IPS-11a (cell line): Measurements from ENCODE around the gene ADCY3.
A peak's percentile ranks its signal among the peaks of the same experiment; 100 is the strongest.
"Not testable (repeated sequence)": the region's sequence is repeated elsewhere in the genome, so short reads cannot be mapped to it uniquely, and the experiment has no call there.

Source experiments
- H3K4me3 ChIP-seq: one replicate; pipeline ENCODE4 v1.5.1; 2013; ENCODE audit warnings: low read depth, low read length, control low read depth

Gene ADCY3

DNA sequence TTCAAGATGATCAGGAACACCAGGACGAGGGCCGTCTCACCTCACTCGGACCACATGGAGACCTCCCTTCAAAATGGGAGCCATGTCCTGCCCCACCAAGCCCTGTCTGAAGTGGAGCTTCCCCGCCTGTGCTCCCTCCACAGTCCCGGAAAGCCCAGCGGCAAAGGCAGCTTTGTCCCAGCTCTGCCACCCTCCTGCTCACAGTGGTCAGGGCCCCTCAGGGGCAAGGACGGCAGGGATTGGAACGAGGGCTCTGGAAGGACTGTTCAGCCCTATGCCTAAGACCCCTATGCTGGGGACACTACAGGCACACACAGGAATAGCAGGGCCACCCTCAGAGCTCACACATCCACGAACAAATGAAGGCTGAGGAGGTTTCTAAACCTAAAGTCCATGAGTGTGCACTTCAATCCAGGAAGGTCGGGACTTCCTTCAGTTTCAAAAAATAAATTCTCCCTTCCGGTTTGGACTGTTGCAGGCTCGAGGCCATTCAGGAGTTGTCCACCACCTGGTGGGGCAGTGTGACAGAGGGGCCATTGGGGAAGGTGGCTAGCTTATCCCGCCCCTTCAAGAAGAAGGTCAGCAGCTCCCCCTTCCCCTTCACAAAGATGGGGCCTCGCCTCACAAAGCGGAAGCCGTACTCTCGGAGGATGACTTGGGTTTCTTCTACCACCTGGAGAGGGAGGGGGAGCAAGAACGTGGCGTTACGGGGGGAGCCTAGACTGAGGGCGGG, 100.4 kb downstream of the ADCY3 start:
- H3K4me3 ChIP-seq: no peak overlapping the region

DNA sequence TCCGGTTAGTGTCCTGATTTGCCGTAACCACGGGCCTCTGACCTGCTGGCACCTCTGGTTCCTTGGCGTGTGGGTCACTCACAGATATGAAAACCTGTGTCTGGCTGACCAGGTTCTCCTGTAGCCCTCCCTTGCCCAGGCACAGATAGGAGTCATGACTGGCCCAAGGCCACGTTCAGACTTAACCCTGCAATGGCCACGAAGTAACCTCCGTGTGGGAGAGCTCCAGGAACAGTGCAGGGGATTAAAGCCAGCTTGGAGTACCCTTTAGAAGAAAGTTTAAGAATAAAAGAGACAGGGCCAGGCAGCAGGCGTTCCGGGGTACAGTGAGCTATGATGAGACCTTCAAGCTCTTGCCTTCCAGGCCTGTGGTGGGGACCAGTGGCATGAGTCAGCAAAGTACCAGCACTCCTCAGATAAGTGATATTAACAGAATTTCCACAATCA, 101.3 kb downstream of the ADCY3 start:
- no peak overlapping the region for H3K4me3 ChIP-seq

DNA sequence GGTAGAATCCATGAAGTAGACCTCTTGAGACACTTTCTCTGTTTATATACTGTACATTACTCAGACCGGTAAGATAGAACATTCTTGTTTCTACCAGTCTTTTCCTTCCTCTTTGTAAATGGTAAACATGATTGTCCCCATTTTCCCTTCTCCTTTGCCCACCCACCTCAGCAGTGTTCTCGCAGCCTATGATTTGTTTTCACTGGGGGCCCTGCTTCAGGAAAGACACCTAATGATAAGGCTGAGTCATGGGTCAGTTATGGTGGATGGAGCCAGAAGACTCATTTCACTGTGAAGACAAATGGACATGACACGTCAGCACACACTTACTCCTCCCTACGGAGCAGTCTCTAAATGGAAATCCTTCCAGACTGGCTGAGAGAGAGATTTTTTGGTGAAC, 103.2 kb downstream of the ADCY3 start:
- no peak overlapping the region for H3K4me3 ChIP-seq

DNA sequence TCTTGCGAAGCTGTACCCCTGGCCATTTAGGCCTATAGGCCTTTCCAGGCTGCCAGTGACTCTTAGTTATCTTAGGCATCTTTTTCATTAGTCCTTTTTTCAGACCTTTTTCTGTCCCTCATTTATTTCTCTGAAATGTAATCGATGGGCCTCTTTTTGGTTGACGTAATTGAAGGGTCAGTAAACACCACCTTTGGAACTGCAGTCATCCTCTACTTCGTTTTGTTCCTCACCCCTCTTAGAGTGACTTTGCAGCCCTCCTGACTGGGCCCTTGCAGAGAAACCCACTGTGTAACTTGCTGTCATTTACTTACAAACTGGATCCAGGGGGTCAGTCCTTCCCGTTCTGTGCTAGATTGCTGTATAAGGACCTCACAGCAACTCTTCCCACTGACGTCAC, 103.6 kb downstream of the ADCY3 start:
- H3K4me3 ChIP-seq: no peak overlapping the region

DNA sequence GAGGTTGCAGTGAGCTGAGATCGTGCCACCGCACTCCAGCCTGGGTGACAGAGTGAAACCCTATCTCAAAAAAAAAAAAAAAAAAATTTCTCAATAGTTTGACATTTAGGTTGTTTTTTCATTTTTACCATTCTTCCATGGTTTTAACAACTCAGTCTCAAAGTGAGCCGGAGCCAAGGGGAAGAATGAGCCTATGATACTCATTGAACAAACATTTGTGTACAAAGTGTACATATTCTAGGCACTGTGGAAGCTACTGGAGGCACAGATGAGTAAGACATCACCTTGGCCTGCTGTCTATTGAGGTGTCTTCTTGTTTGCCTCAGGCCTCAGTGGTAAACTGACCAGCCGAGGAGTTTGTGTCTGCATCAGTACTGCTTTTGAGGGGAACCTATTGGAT, 104.9 kb downstream of the ADCY3 start:
- no peak overlapping the region for H3K4me3 ChIP-seq

DNA sequence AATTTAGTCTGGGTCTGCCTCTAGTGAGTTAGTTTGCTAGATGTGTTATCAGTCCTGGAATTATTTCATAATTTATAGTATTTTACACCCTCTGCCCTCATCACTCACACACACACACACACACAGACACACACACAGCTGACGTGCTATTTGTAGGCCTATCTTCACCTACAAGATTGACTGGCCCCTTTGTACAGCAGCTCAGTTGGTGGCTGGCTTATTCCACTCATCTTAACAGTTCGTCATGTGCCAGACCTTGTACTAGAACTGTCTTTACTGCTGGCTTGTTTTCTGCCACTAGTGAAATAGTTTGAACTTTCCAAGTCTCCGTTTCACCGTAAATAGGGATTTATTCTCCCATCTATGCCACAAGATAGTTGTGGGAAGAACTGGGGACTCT, 105.5 kb downstream of the ADCY3 start:
- H3K4me3 ChIP-seq: no peak overlapping the region

DNA sequence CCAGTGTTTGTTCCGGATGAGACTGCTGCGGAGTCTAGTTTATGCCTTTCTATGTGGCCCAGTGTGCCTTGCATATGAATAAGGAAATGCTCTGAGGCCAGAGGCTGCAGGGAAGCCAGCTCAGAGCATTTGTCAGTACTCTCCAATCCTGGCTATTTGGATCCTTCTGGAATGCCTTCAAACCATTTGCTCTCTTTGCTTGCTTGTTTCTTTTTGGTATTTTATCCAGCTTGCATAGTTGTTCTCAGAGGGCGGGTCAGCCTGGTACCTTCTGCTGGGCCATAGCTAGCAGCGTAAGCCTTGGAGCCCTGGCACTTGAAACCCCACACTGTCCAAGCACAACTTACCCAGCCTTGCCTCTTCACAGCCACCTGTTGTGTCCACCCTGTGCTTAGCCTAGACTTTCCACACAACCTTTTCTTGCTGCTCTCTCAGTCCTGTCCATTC, 106.3 kb downstream of the ADCY3 start:
- no peak overlapping the region for H3K4me3 ChIP-seq

DNA sequence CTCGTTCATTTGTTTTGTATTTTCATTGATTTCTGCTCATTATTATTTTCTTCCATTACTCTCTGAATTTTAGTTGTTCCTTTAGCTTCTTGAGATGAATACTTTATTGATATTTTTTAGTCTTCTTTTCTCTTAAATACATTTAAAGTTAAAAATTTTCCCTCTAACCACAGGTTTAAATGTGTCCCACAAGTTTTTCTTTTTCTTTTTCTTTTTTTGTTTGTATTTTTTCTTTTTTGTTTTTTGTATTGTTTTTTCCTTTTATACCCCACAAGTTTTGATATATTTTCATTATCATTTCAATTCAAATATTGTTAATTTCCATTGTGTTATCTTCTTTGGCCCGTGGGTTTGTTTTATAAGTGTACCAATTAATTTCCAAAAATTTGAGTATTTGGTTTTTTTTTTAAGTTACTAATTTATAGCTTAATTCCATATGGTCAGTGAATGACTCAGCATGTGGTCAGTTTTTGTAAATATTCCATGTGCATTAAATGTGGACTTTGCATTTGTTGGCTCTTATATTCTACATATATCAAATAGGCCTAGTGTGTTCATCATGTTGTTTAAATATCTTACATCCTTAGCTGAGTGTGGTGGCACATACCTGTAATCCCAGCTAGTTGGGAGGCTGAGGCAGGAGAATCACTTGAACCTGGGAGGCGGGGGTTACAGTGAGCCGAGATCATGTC, 110.6 kb downstream of the ADCY3 start:
- H3K4me3 ChIP-seq: no peak overlapping the region

DNA sequence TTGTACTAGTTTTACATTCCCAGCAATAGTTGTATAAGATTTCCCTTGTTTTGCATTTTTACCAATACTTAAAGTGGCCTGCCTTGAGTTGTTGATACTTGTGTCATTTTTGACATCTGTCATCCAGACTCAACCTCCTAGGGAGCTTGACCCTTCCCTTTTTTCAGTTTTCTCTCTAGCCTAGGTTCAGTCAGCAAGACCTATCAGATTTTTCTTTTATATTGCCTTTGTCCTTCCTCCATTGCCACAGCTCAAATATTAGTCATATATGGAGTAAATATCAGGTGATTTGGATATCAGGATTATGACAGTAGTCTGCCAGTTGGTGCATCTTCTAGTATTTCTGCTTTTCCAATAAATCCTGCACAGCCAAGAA, 113.4 kb downstream of the ADCY3 start:
- no peak overlapping the region for H3K4me3 ChIP-seq

DNA sequence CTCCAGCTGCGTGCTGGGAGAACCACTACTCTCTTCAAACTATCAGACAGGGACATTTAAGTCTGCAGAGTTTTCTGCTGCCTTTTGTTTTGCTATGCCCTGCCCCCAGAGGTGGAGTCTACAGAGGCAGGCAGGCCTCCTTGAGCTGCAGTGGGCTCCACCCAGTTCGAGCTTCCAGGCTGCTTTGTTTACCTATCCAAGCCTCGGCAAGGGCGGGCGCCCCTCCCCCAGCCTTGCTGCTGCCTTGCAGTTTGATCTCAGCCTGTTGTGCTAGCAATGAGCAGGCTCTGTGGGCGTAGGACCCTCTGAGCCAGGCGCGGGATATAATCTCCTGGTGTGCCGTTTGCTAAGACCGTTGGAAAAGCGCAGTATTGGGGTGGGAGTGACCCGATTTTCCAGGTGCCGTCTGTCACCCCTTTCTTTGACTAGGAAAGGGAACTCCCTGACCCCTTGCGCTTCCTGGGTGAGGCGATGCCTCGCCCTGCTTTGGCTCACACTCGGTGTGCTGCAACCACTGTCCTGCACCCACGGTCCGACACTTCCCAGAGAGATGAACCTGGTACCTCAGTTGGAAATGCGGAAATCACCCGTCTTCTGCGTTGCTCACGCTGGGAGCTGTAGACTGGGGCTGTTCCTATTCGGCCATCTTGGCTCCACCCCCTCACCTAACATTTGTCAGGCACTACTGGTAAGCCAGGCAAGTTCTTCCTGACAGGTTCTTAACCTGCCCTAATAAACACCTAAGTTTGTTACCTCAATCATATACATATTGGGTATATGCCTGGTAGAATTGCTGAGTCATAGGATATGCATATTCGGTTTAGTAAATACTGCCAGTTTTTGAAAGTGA, 114.0 kb downstream of the ADCY3 start:
- H3K4me3 ChIP-seq: not testable (repeated sequence)

DNA sequence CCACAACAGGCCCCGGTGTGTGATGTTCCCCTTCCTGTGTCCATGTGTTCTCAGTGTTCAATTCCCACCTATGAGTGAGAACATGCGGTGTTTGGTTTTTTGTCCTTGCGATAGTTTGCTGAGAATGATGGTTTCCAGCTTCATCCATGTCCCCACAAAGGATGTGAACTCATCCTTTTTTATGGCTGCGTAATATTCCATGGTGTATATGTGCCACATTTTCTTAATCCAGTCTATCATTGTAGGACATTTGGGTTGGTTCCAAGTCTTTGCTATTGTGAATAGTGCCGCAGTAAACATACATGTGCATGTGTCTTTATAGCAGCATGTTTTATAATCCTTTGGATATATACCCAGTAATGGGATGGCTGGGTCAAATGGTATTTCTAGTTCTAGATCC, 119.5 kb downstream of the ADCY3 start:
- H3K4me3 ChIP-seq: not testable (repeated sequence)

DNA sequence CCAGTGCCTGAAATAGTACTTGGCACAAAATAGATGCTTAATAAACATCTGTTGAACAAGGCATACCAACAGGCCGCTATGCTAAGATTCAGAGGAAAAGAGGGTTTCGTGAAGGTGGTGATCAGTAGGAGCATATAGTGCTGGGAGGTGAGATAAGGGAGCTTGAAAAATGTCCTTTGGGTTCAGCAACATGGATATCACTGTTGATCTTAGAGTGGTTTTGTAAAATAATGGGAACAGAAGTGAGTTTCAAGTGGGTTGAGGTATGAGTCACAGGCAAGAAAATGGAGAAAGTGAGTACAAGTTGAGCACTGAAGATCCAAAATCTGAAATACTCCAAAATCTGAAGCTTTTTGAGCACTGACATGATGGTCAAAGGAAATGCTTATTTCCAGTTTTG, 122.4 kb downstream of the ADCY3 start:
- no peak overlapping the region for H3K4me3 ChIP-seq

DNA sequence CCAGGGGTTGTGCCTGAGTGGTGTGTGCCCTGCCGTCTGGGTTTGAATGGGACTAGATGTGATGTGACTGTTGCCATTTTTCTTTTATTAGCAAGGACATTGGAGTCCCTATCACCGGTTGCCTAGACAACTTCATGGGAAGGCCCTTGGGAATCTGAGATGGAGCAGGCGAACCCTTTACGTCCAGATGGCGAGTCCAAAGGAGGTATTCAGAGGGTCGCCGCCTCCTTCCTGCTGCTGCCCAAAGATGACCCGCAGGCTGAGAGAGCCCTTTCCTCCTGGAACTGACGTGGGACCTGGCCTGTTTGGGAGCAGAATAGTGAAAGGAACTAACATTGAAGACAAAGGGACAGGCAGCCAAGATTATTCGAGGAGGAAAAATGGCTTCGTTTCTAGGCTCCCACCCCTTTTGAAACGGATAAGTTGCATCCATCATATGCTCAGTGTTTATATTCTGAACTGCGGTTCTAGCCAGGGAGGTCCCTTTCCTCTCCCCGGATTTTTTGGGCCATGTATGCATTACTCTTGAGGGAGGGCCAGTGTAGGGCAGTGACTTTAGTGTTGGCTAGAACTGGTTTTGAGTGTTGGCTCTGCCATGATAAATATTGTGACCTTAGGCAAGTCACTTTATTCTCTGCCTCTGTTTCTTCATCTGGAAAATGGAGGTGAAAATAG, 126.1 kb downstream of the ADCY3 start:
- H3K4me3 ChIP-seq: peak overlapping the region; percentile 91

DNA sequence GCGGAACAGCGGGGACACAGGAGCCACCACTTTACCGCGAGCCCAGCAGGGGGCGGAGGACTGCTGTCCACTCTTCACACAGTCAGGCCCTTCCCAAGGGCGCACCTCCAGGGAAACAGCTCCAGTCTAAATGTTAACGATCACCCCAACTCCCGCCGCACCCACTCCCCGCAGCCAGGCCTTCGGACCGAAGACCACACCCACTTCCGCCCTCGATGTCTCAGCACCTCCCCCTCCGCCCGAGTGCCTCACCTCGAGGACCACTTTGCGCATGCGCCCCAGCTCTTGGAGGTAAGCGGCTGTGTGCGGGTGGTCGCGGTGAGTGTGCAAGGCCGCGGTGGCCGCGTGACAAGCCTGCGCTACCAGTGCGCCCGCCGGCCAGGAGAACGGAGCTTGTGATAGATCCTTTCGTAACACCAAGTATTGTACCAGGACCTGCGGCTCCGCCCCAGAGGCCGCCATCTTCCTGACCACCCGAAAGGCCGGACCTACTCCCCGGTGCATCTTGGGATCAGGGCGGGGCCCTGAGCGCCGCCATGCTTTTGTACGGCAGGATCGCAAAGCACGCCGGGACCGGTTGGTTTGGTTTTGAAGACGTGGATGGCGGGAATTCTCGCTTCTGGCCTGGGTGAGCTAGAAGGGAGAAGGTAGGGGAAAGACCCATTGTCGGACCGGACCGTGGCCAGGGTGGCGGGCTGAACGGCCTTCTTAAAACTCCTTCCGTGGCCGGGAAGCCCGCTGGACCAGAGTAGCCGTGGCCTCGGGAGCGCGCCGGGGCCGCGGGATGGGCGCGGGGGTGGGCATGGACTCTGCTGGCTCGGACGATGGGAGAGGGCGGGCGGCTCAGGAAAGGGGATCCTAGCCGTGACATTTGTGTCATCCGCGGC, 126.9 kb downstream of the ADCY3 start, which contains the start of the genes CENPO and PTRHD1:
Gene CENPO (plus strand): TSS at position 552 of the 887 bp plus-strand sequence. CDS start 495 bp downstream, outside the sequence.
Gene PTRHD1 (minus strand): TSS at position 518 of the 887 bp plus-strand sequence. CDS start 14 bp downstream, at position 504.
- peak within 1 kb of the TSS; percentile 91 for H3K4me3 ChIP-seq

DNA sequence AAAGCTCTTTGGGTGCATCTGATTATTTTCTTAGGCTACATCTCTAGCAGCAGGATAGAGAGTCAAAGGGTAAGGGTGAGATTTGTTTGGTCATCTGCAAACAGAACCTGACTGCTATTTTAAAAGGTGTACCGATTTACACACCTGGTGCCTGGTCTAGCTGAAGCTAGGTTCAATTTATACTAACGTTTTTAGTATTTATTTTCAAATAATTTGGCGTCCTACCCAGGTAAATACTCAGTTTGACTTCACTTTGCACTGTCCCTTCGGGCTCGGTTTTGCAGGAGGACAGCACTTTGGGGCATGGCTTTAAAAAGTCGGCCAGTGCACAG, 127.5 kb downstream of the ADCY3 start:
- H3K4me3 ChIP-seq: peak overlapping the region; percentile 91

DNA sequence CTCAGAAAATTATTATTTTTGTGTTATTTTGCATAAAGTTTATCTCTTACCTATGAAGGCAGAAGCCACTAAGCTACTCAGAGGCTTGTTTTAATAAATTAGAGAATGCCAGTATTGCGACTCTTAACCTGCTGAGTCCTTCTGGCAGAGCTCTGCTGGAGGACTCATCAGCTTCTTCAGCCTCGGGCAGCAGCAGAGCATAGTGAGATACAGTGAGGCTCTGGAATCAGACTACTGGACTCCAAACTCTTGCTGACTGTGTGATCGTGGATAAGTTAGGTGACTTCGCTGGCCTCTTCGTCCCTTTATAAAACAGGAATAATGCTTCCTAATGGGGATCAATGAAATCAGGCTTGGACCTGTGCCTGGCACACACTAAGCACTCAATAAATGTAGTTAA, 128.6 kb downstream of the ADCY3 start:
- no peak overlapping the region for H3K4me3 ChIP-seq

DNA sequence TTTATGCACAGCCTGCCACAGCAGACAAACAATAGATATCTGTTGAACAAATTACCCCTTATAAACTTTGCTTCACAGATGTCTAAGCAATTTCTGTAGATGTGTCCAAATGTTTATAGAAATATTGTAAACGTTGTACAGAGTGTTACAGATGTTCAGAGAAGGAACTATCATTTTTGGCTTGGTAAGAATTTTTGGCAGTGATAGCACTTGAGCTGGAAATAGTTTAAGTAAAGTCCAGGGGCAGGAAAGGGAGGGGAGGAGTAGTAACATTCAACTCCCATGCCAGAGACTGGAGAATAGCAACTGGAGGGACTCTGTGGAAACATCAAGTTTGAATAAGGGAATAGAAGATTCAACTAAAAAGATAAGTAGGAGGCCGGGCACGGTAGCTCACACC, 131.2 kb downstream of the ADCY3 start:
- H3K4me3 ChIP-seq: no peak overlapping the region

DNA sequence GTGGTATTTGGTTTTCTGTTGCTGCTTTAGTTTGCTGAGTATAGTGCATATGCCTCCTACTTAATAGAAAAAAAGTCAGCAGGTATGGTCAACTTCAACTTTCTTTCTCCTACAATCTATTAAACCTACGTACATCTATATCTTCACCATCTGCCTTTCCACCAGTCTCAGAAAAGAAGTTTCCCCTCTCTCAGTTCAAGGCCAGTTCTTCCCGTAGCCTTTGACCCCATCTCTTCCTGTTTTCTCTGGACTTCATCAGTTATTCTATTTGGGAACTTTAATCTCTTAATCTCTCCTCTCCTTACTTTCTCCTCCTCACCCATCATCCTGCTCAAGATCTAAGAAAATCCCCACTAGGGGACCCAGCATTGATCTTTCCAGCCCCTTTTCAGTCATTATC, 132.5 kb downstream of the ADCY3 start:
- H3K4me3 ChIP-seq: no peak overlapping the region

DNA sequence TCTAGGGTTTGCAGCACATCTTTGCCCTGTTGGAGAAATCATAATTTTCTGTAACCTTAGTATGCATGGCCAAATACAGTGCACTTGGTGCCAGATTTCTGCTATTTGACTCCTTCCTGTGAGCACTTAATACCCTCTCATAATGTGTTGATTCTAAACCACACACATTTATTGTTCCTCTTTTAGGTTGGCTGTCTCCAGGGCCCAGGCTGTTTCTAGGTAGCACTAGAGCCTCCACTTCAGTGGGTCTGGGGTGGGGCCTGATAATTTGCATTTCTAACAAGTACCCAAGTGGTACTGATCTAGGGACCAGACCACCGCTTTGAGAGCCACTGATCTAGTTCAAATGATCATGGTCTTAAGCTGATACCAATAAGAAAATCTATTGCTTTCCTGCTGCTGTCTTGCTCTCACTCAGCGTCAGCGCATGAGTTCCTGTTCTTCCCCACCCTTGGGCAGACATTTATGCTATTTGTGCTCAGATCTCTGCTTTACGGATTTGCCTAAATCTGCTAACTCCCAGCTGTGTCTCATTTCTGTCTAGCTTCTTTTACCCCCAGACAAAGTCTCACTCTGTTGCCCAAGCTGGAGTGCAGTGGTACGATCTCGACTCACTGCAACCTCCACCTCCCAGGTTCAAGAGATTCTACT, 134.2 kb downstream of the ADCY3 start:
- no peak overlapping the region for H3K4me3 ChIP-seq
